B cell (primary cell): ENCODE data around the gene TFAP2E. TPM values are rescaled to one million over a fixed set of nuclear protein-coding genes. Genes with fewer than 3 reads are reported as not detected.

Experiments used
- ATAC-seq: fragments of 200-7000 bp; cut with Tn5 transposase; one replicate; pipeline ENCODE4 v1.10.0; 2021; ENCODE audit warnings: low read depth, mild to moderate bottlenecking, moderate number of reproducible peaks, moderate library complexity
- CTCF ChIA-PET: fragments of 350-600 bp; sonication (Branson Sonifier 250); formaldehyde crosslinking; loops from one replicate; lab custom pipeline; 2021; ENCODE audit warnings: antibody characterized with exemption, inconsistent platforms; lab: Charles Lee
- POLR2A ChIA-PET: fragments of 350-600 bp; sonication (Branson Sonifier 250); formaldehyde crosslinking; loops from one replicate; lab custom pipeline; 2021; ENCODE audit warnings: antibody characterized with exemption; lab: Charles Lee
- DNase-seq: peaks from one replicate; pipeline ENCODE4 v3.0.0; 2013
- H2AFZ ChIP-seq: 2 replicates; pipeline ENCODE4 v1.6.1; 2012; ENCODE audit warnings: mild to moderate bottlenecking, low read depth, low read length; ENCODE audit not compliant: insufficient read depth, poor library complexity, severe bottlenecking
- H3K27ac ChIP-seq, 2 donors: 1 replicate in 1 of 2; 2 replicates in 1 of 2; pipeline ENCODE4 v1.5.1; 2012 to 2013; ENCODE audit warnings: low read length in 2 of 2, mild to moderate bottlenecking in 2 of 2, moderate library complexity in 1 of 2
- H3K27me3 ChIP-seq, 4 experiments: fragments of 200-600 bp in 1 of 4; sonication (generic) in 1 of 4; replicated peaks in 1 of 4; 1 replicate in 2 of 4; 2 replicates in 2 of 4; pipeline versions ENCODE4 v1.6.1 to v1.7.0; 2013 to 2016; ENCODE audit warnings: low read length in 3 of 4, mild to moderate bottlenecking in 2 of 4, mixed read lengths in 1 of 4, moderate library complexity in 1 of 4; ENCODE audit not compliant: insufficient read depth in 4 of 4, control insufficient read depth in 3 of 4; ENCODE audit errors: control extremely low read depth in 1 of 4
- H3K36me3 ChIP-seq, 2 experiments: replicated peaks in 1 of 2; 1 replicate in 1 of 2; 2 replicates in 1 of 2; pipeline versions ENCODE4 v1.6.1 to v1.7.1; 2013; ENCODE audit warnings: low read length in 1 of 2; ENCODE audit not compliant: insufficient read depth in 2 of 2, control insufficient read depth in 1 of 2; ENCODE audit errors: control extremely low read depth in 1 of 2, extremely low read depth in 1 of 2
- H3K4me1 ChIP-seq, 2 donors: fragments of 200-600 bp in 1 of 2; sonication (generic) in 1 of 2; 1 replicate in 1 of 2; 2 replicates in 1 of 2; pipeline versions ENCODE4 v1.5.1 to v1.6.1; 2013 to 2017; ENCODE audit warnings: low read length in 2 of 2; ENCODE audit not compliant: control insufficient read depth in 2 of 2, insufficient read depth in 2 of 2
- H3K4me2 ChIP-seq: replicated peaks from 2 replicates; pipeline ENCODE3; 2012; ENCODE audit warnings: mild to moderate bottlenecking, low read depth, low read length; ENCODE audit not compliant: poor library complexity, severe bottlenecking
- H3K4me3 ChIP-seq, 5 experiments: fragments of 200-600 bp in 1 of 5; sonication (generic) in 1 of 5; 1 replicate in 3 of 5; 2 replicates in 2 of 5; pipeline versions ENCODE4 v1.5.1 to v1.7.0; 2011 to 2016; ENCODE audit warnings: low read length in 4 of 5, mild to moderate bottlenecking in 4 of 5, low read depth in 2 of 5, control low read depth in 1 of 5, moderate library complexity in 1 of 5; ENCODE audit not compliant: insufficient read depth in 1 of 5; ENCODE audit errors: control extremely low read depth in 1 of 5, extremely low read depth in 1 of 5
- H3K79me2 ChIP-seq: fragments of 200-600 bp; sonication (generic); one replicate; pipeline ENCODE4 v1.6.0; 2016; ENCODE audit warnings: low read length; ENCODE audit not compliant: control insufficient read depth, insufficient read depth
- H3K9ac ChIP-seq: fragments of 200-600 bp; sonication (generic); 2 replicates; pipeline ENCODE4 v1.6.1; 2017; ENCODE audit warnings: mild to moderate bottlenecking, low read length, moderate library complexity
- H3K9me3 ChIP-seq, 3 donors: one replicate each; pipeline versions ENCODE4 v1.6.1 to v1.7.1; 2013; ENCODE audit warnings: low read length in 2 of 3; ENCODE audit not compliant: control insufficient read depth in 2 of 3, insufficient read depth in 1 of 3; ENCODE audit errors: control extremely low read depth in 1 of 3
- H4K20me1 ChIP-seq: 2 replicates; pipeline ENCODE4 v1.6.0; 2012; ENCODE audit warnings: mild to moderate bottlenecking, low read length; ENCODE audit not compliant: insufficient read depth, control insufficient read depth, poor library complexity, severe bottlenecking
- H3K27ac Mint-ChIP-seq: one replicate; pipeline ENCODE4 v1.8.0; 2021; ENCODE audit warnings: mixed read lengths
- H3K27me3 Mint-ChIP-seq: one replicate; pipeline ENCODE4 v1.8.0; 2021; ENCODE audit warnings: mixed read lengths
- H3K4me1 Mint-ChIP-seq: one replicate; pipeline ENCODE4 v1.8.0; 2021; ENCODE audit warnings: mixed read lengths
- H3K4me3 Mint-ChIP-seq: one replicate; pipeline ENCODE4 v1.8.0; 2021; ENCODE audit warnings: mixed read lengths
- H3K9me3 Mint-ChIP-seq: one replicate; pipeline ENCODE4 v1.8.0; 2022; ENCODE audit warnings: mixed read lengths; ENCODE audit not compliant: insufficient read depth
- EZH2 ChIP-seq: IDR thresholded peaks from 2 replicates; pipeline ENCODE4 v1.6.1; 2012; ENCODE audit warnings: borderline replicate concordance, low read depth, mild to moderate bottlenecking, moderate library complexity, low read length; ENCODE audit not compliant: insufficient read depth, poor library complexity, severe bottlenecking
- WGBS: methylation state at CpG from one replicate; pipeline ENCODE4 v1.1.5; 2013; ENCODE audit warnings: missing lambda C conversion rate; ENCODE audit not compliant: insufficient coverage; 5-methylcytosine and 5-hydroxymethylcytosine counted together
- intact Hi-C: fragments of 100-400 bp; cut with micrococcal nuclease; formaldehyde crosslinking; loops from one replicate; pipeline ENCODE4 v1.10.0; 2022
- polyA plus RNA-seq: library from polyadenylated mRNA; depleted of rRNA; stranded (reverse); fragments of >200 nt; gene quantifications from 2 replicates; pipeline ENCODE4 v1.2.3, GENCODE V29; 2012
- total RNA-seq, 2 donors: library from RNA; stranded (reverse); fragments of 120-200 nt in 1 of 2; gene quantifications; 1 replicate in 1 of 2; 2 replicates in 1 of 2; pipeline versions ENCODE4 v1.2.3 to v1.2.4, GENCODE V29; 2013 to 2022
- TF ChIP-seq, protein P1 (sequence below): fragments of 200-600 bp; IDR thresholded peaks from one replicate; pipeline ENCODE4 v1.8.0; 2022; ENCODE audit warnings: antibody characterized with exemption, mild to moderate bottlenecking

The TFAP2E gene
- total and polyA plus RNA-seq, 2 donors (not counting 1 experiment from before 2014, with no cell fraction given): 2.3 to 4.5 TPM

DNA sequence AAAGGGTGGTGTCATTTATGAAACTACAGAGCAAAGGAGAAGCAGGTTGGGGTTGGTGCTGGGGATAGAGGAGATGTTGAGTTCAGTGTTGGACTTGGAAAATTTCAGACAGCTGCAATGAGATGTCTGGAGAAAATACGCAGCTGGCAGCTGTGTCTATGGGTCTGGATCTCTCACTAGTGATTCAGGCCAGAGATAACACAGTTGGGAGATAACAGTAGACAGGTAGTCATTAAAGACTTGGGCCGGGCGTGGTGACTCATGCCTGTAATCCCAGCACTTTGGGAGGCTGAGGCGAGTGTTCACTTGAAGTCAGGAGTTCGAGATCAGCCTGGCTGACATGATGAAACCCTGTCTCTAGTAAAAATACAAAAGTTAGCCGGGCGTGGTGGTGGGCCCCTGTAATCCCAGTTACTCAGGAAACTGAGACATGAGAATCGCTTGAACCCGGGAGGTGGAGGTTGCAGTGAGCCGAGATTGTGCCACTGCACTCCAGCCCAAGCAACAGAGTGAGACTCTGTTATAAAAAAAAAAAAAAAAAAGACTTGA, 2.5 kb upstream of the TFAP2E start:
- H3K4me3 Mint-ChIP-seq: no peak overlapping the region
- peaks cover 0 to 5% of the 10 kb centered on the region in 2 experiments for H3K36me3 ChIP-seq
- H2AFZ ChIP-seq: no peak overlapping the region
- CTCF ChIA-PET: interaction anchor here (0.7 to 10.5 kb wide), 7 partner anchors 11 to 477 kb away, joined by 3 to 111 read pairs (median 7); partner anchors contain the start of gene C1orf216
- POLR2A ChIA-PET: no interaction called here
- H3K27me3 Mint-ChIP-seq: peaks cover 26% of the 10 kb centered on the region
- H3K9me3 Mint-ChIP-seq: no peaks in the 10 kb centered on the region
- no peak for TF ChIP-seq EZH2
- TF ChIP-seq, protein P1, sequence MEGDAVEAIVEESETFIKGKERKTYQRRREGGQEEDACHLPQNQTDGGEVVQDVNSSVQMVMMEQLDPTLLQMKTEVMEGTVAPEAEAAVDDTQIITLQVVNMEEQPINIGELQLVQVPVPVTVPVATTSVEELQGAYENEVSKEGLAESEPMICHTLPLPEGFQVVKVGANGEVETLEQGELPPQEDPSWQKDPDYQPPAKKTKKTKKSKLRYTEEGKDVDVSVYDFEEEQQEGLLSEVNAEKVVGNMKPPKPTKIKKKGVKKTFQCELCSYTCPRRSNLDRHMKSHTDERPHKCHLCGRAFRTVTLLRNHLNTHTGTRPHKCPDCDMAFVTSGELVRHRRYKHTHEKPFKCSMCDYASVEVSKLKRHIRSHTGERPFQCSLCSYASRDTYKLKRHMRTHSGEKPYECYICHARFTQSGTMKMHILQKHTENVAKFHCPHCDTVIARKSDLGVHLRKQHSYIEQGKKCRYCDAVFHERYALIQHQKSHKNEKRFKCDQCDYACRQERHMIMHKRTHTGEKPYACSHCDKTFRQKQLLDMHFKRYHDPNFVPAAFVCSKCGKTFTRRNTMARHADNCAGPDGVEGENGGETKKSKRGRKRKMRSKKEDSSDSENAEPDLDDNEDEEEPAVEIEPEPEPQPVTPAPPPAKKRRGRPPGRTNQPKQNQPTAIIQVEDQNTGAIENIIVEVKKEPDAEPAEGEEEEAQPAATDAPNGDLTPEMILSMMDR: no peak
- H3K4me1 ChIP-seq: peaks cover 6 to 9% of the 10 kb centered on the region in 2 donors
- 96% methylated on average over 10 of the region's 10 CpGs for WGBS
- H3K4me3 ChIP-seq: no peak overlapping the region
- no peaks in the 10 kb centered on the region for H3K79me2 ChIP-seq
- H3K9me3 ChIP-seq: peaks cover 0 to 7% (median 0%) of the 10 kb centered on the region in 3 donors
- intact Hi-C loops: no loop called here
- DNase-seq (no peak), ATAC-seq (no peak)
- no peak overlapping the region for H3K9ac ChIP-seq
- no peak overlapping the region for H3K27ac ChIP-seq
- no peak overlapping the region for H3K27ac Mint-ChIP-seq
- H3K4me2 ChIP-seq: no peak overlapping the region
- peaks cover 0 to 17% (median 6%) of the 10 kb centered on the region in 4 experiments for H3K27me3 ChIP-seq
- H3K4me1 Mint-ChIP-seq: peaks cover 13% of the 10 kb centered on the region
- no peaks in the 10 kb centered on the region for H4K20me1 ChIP-seq

DNA sequence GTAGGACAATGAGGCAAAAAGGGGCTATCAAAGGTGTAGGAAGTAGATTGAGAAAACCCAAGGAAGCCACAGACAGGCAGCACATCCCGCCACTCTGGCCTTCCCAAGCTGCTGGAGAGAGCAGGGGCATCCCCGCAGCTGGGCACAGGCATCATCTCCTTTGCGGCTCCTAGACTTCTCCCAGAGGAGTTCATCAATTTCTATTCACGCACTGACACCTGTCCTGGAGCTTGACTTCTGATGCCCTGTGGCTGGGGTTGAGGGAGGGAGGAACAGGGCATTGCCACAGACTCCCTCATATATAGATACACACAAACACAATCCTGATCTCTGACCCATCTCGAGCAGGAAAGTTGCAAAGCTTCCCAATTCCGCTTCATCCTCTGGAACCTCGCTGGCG, 1.9 kb upstream of the TFAP2E start:
- intact Hi-C loops: no loop called here
- H3K4me1 ChIP-seq: peaks cover 11 to 15% of the 10 kb centered on the region in 2 donors
- H3K27ac ChIP-seq: no peak overlapping the region
- no peak overlapping the region for H3K4me2 ChIP-seq
- Mint-ChIP-seq H3K27me3 (peaks cover 26% of the 10 kb centered on the region), H3K4me1 (peaks cover 17% of the 10 kb centered on the region), H3K9me3 (no peaks in the 10 kb centered on the region), H3K27ac (no peak overlapping the region), H3K4me3 (no peak overlapping the region)
- peaks cover 0 to 21% (median 6%) of the 10 kb centered on the region in 4 experiments for H3K27me3 ChIP-seq
- no peak overlapping the region for H3K4me3 ChIP-seq
- ChIA-PET POLR2A (no interaction called here), CTCF (interaction anchor here (0.7 to 10.5 kb wide), 8 partner anchors 9 to 477 kb away, joined by 3 to 111 read pairs (median 6); partner anchors contain the start of gene C1orf216)
- H3K79me2 ChIP-seq: no peaks in the 10 kb centered on the region
- no peaks in the 10 kb centered on the region for H4K20me1 ChIP-seq
- WGBS: 93% methylated on average over 6 of the region's 8 CpGs
- peaks cover 0 to 5% of the 10 kb centered on the region in 2 experiments for H3K36me3 ChIP-seq
- no peak overlapping the region for H3K9ac ChIP-seq
- TF ChIP-seq, protein P1: no peak
- no peak for TF ChIP-seq EZH2
- H2AFZ ChIP-seq: no peak overlapping the region
- H3K9me3 ChIP-seq: peaks cover 0 to 7% (median 0%) of the 10 kb centered on the region in 3 donors
- ATAC-seq: no peak
- no peak for DNase-seq
